ENCODE results near the gene GAL3ST1. TPM values are rescaled to one million over a fixed set of nuclear protein-coding genes. Genes with fewer than 3 reads are reported as not detected.

Gene GAL3ST1
- polyA plus RNA-seq, 1 experiment = not detected

- TF ChIP-seq CTCF (IDR thresholded peaks at IDR 0.05; ENCODE audit: insufficient read depth, low read depth, low read length) = no peak
- ChIA-PET POLR2A (no interaction called here), CTCF (interaction anchor here (1.4 kb wide), 1 partner anchor 10 kb away, joined by 4 read pairs; no protein-coding TSS in a partner anchor)
- Histone ChIP-seq H3K36me3 (ENCODE audit: control insufficient read depth, insufficient read depth, low read length) (no peaks in the 10 kb centered on the region), H3K4me3 (ENCODE audit: low read depth, low read length) (no peak overlapping the region), H3K27me3 (ENCODE audit: control insufficient read depth, insufficient read depth, low read length) (0 out of 2 replicates have a peak, but pooled peaks cover 5% of the 10 kb centered on the region)
- no peak for DNase-seq (ENCODE audit: low read depth)
Observed at GRCh38 chr22:30523646-30524489, 50.6 kb downstream of the GAL3ST1 start.

- TF ChIP-seq CTCF (IDR thresholded peaks at IDR 0.05; ENCODE audit: insufficient read depth, low read depth, low read length) = no peak
- ChIA-PET POLR2A (no interaction called here), CTCF (interaction anchor here (1.1 kb wide), 1 partner anchor 76 kb away, joined by 4 read pairs; no protein-coding TSS in a partner anchor)
Observed at GRCh38 chr22:30521368-30522156, 52.9 kb downstream of the GAL3ST1 start.

GRCh38 chr22:30519842-30520425, 54.5 kb downstream of the GAL3ST1 start:
- DNase-seq (ENCODE audit: low read depth) = no peak
- ChIA-PET POLR2A (no interaction called here), CTCF (interaction anchor here (1.0 to 1.2 kb wide), 2 partner anchors 12 to 30 kb away, joined by 3 read pairs; no protein-coding TSS in a partner anchor)
- H3K36me3 ChIP-seq (ENCODE audit: control insufficient read depth, insufficient read depth, low read length) = no peaks in the 10 kb centered on the region
- H3K4me3 ChIP-seq (ENCODE audit: low read depth, low read length) = no peak overlapping the region
- no peak for TF ChIP-seq CTCF (IDR thresholded peaks at IDR 0.05; ENCODE audit: insufficient read depth, low read depth, low read length)
- H3K27me3 ChIP-seq (ENCODE audit: control insufficient read depth, insufficient read depth, low read length) = peaks cover 5% of the 10 kb centered on the region; the same call in 1 of the 2 replicates

More at GRCh38 chr22:30521368-30522156, 52.9 kb downstream of the GAL3ST1 start:
- Histone ChIP-seq H3K36me3 (ENCODE audit: control insufficient read depth, insufficient read depth, low read length) (no peaks in the 10 kb centered on the region), H3K4me3 (ENCODE audit: low read depth, low read length) (no peak overlapping the region), H3K27me3 (ENCODE audit: control insufficient read depth, insufficient read depth, low read length) (peaks cover 6% of the 10 kb centered on the region; the same call in 1 of the 2 replicates)
- DNase-seq (ENCODE audit: low read depth) = no peak

GRCh38 chr22:30516731-30517130, 57.7 kb downstream of the GAL3ST1 start:
- Histone ChIP-seq H3K27me3 (ENCODE audit: control insufficient read depth, insufficient read depth, low read length) (peaks cover 4% of the 10 kb centered on the region; the same call in 1 of the 2 replicates), H3K36me3 (ENCODE audit: control insufficient read depth, insufficient read depth, low read length) (no peaks in the 10 kb centered on the region), H3K4me3 (ENCODE audit: low read depth, low read length) (no peak overlapping the region)
- ChIA-PET POLR2A (no interaction called here), CTCF (interaction anchor here (1.1 kb wide), 1 partner anchor 12 kb away, joined by 3 read pairs; no protein-coding TSS in a partner anchor)
- DNase-seq (ENCODE audit: low read depth) = no peak
- no peak for TF ChIP-seq CTCF (IDR thresholded peaks at IDR 0.05; ENCODE audit: insufficient read depth, low read depth, low read length)
